K562 treated with DMSO at 1 percent for 4 hours (cell line): Measurements from ENCODE around the gene CASP6. TPM values are rescaled to one million over a fixed set of nuclear protein-coding genes. Genes with fewer than 3 reads are reported as not detected.

Experiments used
- total RNA-seq: library from RNA; unstranded; fragments of 300-600 nt; gene quantifications from 2 replicates; pipeline ENCODE4 v1.2.3, GENCODE V29; 2022; ENCODE audit not compliant: insufficient read depth

Gene CASP6
- 31.3 and 33.5 TPM in 2 replicates for total RNA-seq

GRCh38 chr4:109702950-109703663 is at the start of gene CASP6:
CASP6 (minus strand) TSS chr4:109703445; CDS start chr4:109703395, 50 bp downstream.

DNA sequence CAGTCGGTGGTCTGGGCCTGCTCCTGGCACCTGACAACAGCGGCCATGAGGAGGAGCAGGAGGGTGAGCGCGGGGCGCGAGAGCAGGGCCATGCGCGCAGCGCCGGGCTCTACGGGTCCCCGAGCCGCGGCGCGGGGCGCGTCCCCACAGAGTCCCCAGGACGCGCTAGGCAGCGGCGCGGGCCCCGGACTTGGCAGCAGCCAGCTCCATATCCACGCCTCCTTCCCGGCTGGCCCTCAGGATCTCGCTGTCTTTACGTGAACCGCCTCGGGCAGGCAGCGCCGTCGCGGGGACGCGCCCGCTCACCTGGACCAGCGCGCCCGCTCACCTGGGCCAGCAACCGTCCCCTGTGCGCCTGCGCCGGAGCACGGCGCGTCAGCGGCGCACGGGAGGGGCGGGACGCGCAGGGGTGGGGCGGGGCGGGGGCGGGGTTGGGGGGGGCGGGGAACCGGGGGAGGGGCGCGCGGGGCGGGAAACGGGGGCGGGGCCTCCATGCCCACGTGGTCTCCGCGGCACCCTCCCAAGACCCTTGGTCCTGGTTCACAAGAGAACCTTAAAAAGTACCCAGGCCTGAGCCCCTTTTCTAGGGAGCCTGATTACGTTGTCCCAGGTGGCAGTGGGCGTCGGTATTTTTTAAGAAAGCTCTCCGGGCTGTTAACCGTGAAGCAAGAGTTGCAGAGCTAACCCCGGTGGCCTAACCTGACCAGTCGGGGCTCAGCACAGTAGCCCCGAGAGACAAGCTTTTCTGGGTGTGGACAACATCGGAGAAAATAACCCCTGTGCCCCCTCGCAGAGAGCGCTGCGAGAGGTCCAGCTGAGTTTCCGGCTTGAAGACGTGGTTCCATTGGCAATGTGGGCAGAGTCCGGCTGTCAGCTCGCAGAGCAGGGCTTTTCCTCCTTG is 26.7 kb upstream of the CASP6 start, which contains the start of gene PLA2G12A:
PLA2G12A (minus strand) TSS at position 353 of the 901 bp plus-strand sequence; CDS start at position 92, 261 bp downstream.

Other genes starting within 250 kb of the CASP6 start
- 3.0 and 9.7 TPM in 2 replicates for gene MCUB, start 143.2 kb downstream of the CASP6 start, total RNA-seq
- 22.3 and 68.3 TPM in 2 replicates for gene PLA2G12A, start 26.6 kb upstream of the CASP6 start, total RNA-seq
- 3.3 TPM in 1 of 2 replicates, not detected in the other for gene CFI, start 98.6 kb upstream of the CASP6 start, total RNA-seq
- gene GAR1, start 112.3 kb upstream of the CASP6 start, total RNA-seq: 18.4 and 27.7 TPM in 2 replicates
- not detected in 2 replicates for gene RRH, start 124.5 kb upstream of the CASP6 start, total RNA-seq
- gene LRIT3, start 144.7 kb upstream of the CASP6 start, total RNA-seq: not detected in 2 replicates
- 2.0 and 3.3 TPM in 2 replicates for gene EGF, start 209.4 kb upstream of the CASP6 start, total RNA-seq